PC-9 (cell line): ENCODE measurements around the gene ACER3. TPM values are rescaled to one million over a fixed set of nuclear protein-coding genes. Genes with fewer than 3 reads are reported as not detected.

ENCODE experiments used
- BruUV-seq: library from RNA; stranded (reverse); fragments of 400-500 nt; replicated peaks from 2 replicates; lab custom pipeline; 2021; lab: Mats Ljungman, UMichigan
- CTCF ChIA-PET: fragments of 300-600 bp; sonication (Branson Sonifier 250); formaldehyde crosslinking; loops from one replicate; lab custom pipeline; 2022; ENCODE audit warnings: antibody characterized with exemption; lab: Charles Lee
- POLR2A ChIA-PET: fragments of 300-600 bp; sonication (Branson Sonifier 250); formaldehyde crosslinking; loops from one replicate; lab custom pipeline; 2022; ENCODE audit warnings: antibody characterized with exemption; ENCODE audit not compliant: unreplicated experiment; lab: Charles Lee
- DNase-seq, 2 experiments: peaks; one replicate each; pipeline versions ENCODE4 v3.0.0 to v3.0.0-alpha.2; 2015 to 2022; ENCODE audit warnings: mixed read lengths in 1 of 2
- H2AFZ ChIP-seq: fragments of 200-600 bp; sonication (generic); 2 replicates; pipeline ENCODE4 v1.8.1; 2017; ENCODE audit warnings: antibody characterized with exemption
- H3F3A ChIP-seq: fragments of 200-600 bp; sonication (generic); 2 replicates; pipeline ENCODE4 v1.8.1; 2017; ENCODE audit warnings: antibody characterized with exemption, mild to moderate bottlenecking, low read depth; ENCODE audit not compliant: insufficient read depth
- H3K27ac ChIP-seq: fragments of 200-600 bp; sonication (generic); 2 replicates; pipeline ENCODE4 v1.6.1; 2016; ENCODE audit warnings: mixed run types
- H3K27me3 ChIP-seq: fragments of 200-600 bp; sonication (generic); 2 replicates; pipeline ENCODE4 v1.6.1; 2016; ENCODE audit warnings: low read depth, mixed run types; ENCODE audit not compliant: insufficient read depth
- H3K36me3 ChIP-seq: fragments of 200-600 bp; sonication (generic); 2 replicates; pipeline ENCODE4 v1.6.1; 2016; ENCODE audit warnings: low read depth, mixed run types
- H3K4me1 ChIP-seq: fragments of 200-600 bp; sonication (generic); replicated peaks from 2 replicates; pipeline ENCODE4 v1.6.1; 2016; ENCODE audit warnings: mixed run types; ENCODE audit not compliant: insufficient read depth
- H3K4me2 ChIP-seq: fragments of 200-600 bp; sonication (generic); 2 replicates; pipeline ENCODE4 v1.6.1; 2017; ENCODE audit warnings: mixed run types
- H3K4me3 ChIP-seq: fragments of 200-600 bp; sonication (generic); 2 replicates; pipeline ENCODE4 v1.6.1; 2016; ENCODE audit warnings: mixed run types
- H3K79me2 ChIP-seq: fragments of 200-600 bp; sonication (generic); 2 replicates; pipeline ENCODE4 v1.6.1; 2017; ENCODE audit warnings: low read depth, mixed run types
- H3K9me2 ChIP-seq: fragments of 200-600 bp; sonication (generic); 2 replicates; pipeline ENCODE4 v1.8.1; 2017; ENCODE audit warnings: mild to moderate bottlenecking; ENCODE audit not compliant: insufficient read depth
- H3K9me3 ChIP-seq: fragments of 200-600 bp; sonication (generic); 2 replicates; pipeline ENCODE4 v1.8.1; 2016; ENCODE audit warnings: low read depth; ENCODE audit not compliant: insufficient read depth
- H4K20me1 ChIP-seq: fragments of 200-600 bp; sonication (generic); 2 replicates; pipeline ENCODE4 v1.8.1; 2017; ENCODE audit not compliant: insufficient read depth
- CTCF ChIP-seq: fragments of 200-600 bp; sonication (generic); conservative IDR thresholded peaks from 2 replicates; pipeline ENCODE4 v1.6.1; 2017; ENCODE audit warnings: mixed run types, antibody characterized with exemption, mild to moderate bottlenecking, moderate library complexity
- EZH2 ChIP-seq: fragments of 200-600 bp; sonication (generic); IDR thresholded peaks from 2 replicates; pipeline ENCODE4 v1.8.0; 2017; ENCODE audit warnings: antibody characterized with exemption, low read depth
- intact Hi-C: fragments of 100-400 bp; cut with micrococcal nuclease; formaldehyde crosslinking; loops from one replicate; pipeline ENCODE4 v1.10.0; 2022; ENCODE audit not compliant: unreplicated experiment
- total RNA-seq: library from RNA; stranded (reverse); gene quantifications from 2 replicates; pipeline ENCODE4 v1.2.3, GENCODE V29; 2021

Gene ACER3
- total RNA-seq, 1 experiment from 2014 or later: 21.3 TPM

- no TSS peak for BruUV-seq
- POLR2A ChIA-PET: no interaction called here
- no peaks in the 10 kb centered on the region for H4K20me1 ChIP-seq
- H3K9me3 ChIP-seq: no peaks in the 10 kb centered on the region
- no peak overlapping the region for H3K4me2 ChIP-seq
- peaks cover 31% of the 10 kb centered on the region for H3K4me1 ChIP-seq
- H3K27me3 ChIP-seq: no peaks in the 10 kb centered on the region
- DNase-seq: no peak
- TF ChIP-seq CTCF: no peak; the same call in 1 of the 2 replicates
- TF ChIP-seq EZH2: no peak
- H3K27ac ChIP-seq: no peak overlapping the region
- H3K36me3 ChIP-seq: no peaks in the 10 kb centered on the region
- no peak overlapping the region for H3K4me3 ChIP-seq
- peaks cover 10% of the 10 kb centered on the region; the same call in 1 of the 2 replicates for H3F3A ChIP-seq
- no peak overlapping the region for H2AFZ ChIP-seq
- H3K9me2 ChIP-seq: no peaks in the 10 kb centered on the region
- no peaks in the 10 kb centered on the region for H3K79me2 ChIP-seq
- CTCF ChIA-PET: no interaction called here
- intact Hi-C loops: loop anchor here (5.0 kb wide), 1 partner anchor 102 kb away; no protein-coding TSS in a partner anchor
These were observed 179.0 kb downstream of the ACER3 start for GRCh38 chr11:77039491-77040400.

- intact Hi-C loops: no loop called here
- Histone ChIP-seq H3K4me3 (no peak overlapping the region), H3K27ac (no peak overlapping the region), H3F3A (peaks cover 4% of the 10 kb centered on the region; the same call in 1 of the 2 replicates), H3K4me1 (peaks cover 25% of the 10 kb centered on the region), H3K4me2 (no peak overlapping the region), H3K79me2 (no peaks in the 10 kb centered on the region), H3K27me3 (no peaks in the 10 kb centered on the region), H4K20me1 (no peaks in the 10 kb centered on the region), H3K9me3 (no peaks in the 10 kb centered on the region), H2AFZ (no peak overlapping the region), H3K9me2 (no peaks in the 10 kb centered on the region), H3K36me3 (no peaks in the 10 kb centered on the region)
- ChIA-PET CTCF (no interaction called here), POLR2A (no interaction called here)
- no peak for DNase-seq
- BruUV-seq: no TSS peak
- TF ChIP-seq EZH2 (no peak), CTCF (no peak)
These were observed 179.7 kb downstream of the ACER3 start for GRCh38 chr11:77040401-77040777.

GRCh38 chr11:77040889-77041288, 180.2 kb downstream of the ACER3 start:
- Histone ChIP-seq H3F3A (no peaks in the 10 kb centered on the region; the same call in 1 of the 2 replicates), H3K4me2 (no peak overlapping the region), H4K20me1 (no peaks in the 10 kb centered on the region), H3K4me3 (no peak overlapping the region), H3K79me2 (no peaks in the 10 kb centered on the region), H2AFZ (no peak overlapping the region), H3K9me2 (no peaks in the 10 kb centered on the region), H3K27ac (no peak overlapping the region), H3K4me1 (peaks cover 20% of the 10 kb centered on the region), H3K27me3 (no peaks in the 10 kb centered on the region), H3K36me3 (no peaks in the 10 kb centered on the region), H3K9me3 (no peaks in the 10 kb centered on the region)
- ChIA-PET POLR2A (interaction anchor here (0.6 kb wide), 1 partner anchor 236 kb away, joined by 6 read pairs; no protein-coding TSS in a partner anchor), CTCF (no interaction called here)
- DNase-seq: no peak
- intact Hi-C loops: no loop called here
- BruUV-seq: no TSS peak
- TF ChIP-seq CTCF (no peak), EZH2 (no peak)
